WERI-Rb-1 (cell line): ENCODE results near the gene TMEM208.
A peak's percentile ranks its signal among the peaks of the same experiment; 100 is the strongest.

Experiments
- DNase-seq: peaks from one replicate; pipeline ENCODE4 v3.0.0-alpha.2; 2020
- H3K27ac ChIP-seq: fragments of 250-450 bp; sonication (Bioruptor Pico); 2 replicates; pipeline ENCODE4 v1.5.1; 2020; ENCODE audit warnings: mild to moderate bottlenecking, moderate library complexity
- H3K27me3 ChIP-seq: fragments of 250-450 bp; sonication (Bioruptor Pico); 2 replicates; pipeline ENCODE4 v1.5.1; 2021; ENCODE audit warnings: mild to moderate bottlenecking, low read depth, moderate library complexity; ENCODE audit not compliant: insufficient read depth, severe bottlenecking
- H3K36me3 ChIP-seq: fragments of 250-450 bp; sonication (Bioruptor Pico); 2 replicates; pipeline ENCODE4 v1.5.1; 2020; ENCODE audit warnings: mild to moderate bottlenecking, moderate library complexity
- H3K4me3 ChIP-seq: 2 replicates; pipeline ENCODE4 v1.5.1; 2011; ENCODE audit warnings: low read depth, mild to moderate bottlenecking, control low read depth, low read length
- H3K9me3 ChIP-seq: fragments of 250-450 bp; sonication (Bioruptor Pico); 2 replicates; pipeline ENCODE4 v1.5.1; 2021; ENCODE audit warnings: mild to moderate bottlenecking, moderate library complexity; ENCODE audit not compliant: severe bottlenecking
- CTCF ChIP-seq: IDR thresholded peaks from 2 replicates; pipeline ENCODE4 v1.5.1; 2011; ENCODE audit warnings: low read depth, mild to moderate bottlenecking, control low read depth, inconsistent platforms, low read length

TMEM208 gene

GRCh38 chr16:67213197-67214019, 13.5 kb upstream of the TMEM208 start:
- no peak for DNase-seq
- Histone ChIP-seq H3K27ac (no peak overlapping the region), H3K4me3 (no peak overlapping the region), H3K9me3 (no peaks in the 10 kb centered on the region), H3K36me3 (no peaks in the 10 kb centered on the region), H3K27me3 (no peaks in the 10 kb centered on the region)
- TF ChIP-seq CTCF, result no peak

GRCh38 chr16:67215706-67216105, 11.2 kb upstream of the TMEM208 start:
- Histone ChIP-seq H3K4me3 (no peak overlapping the region), H3K27ac (no peak overlapping the region), H3K9me3 (no peaks in the 10 kb centered on the region), H3K36me3 (no peaks in the 10 kb centered on the region), H3K27me3 (no peaks in the 10 kb centered on the region)
- no peak for TF ChIP-seq CTCF
- DNase-seq, result no peak

- Histone ChIP-seq H3K36me3 (no peaks in the 10 kb centered on the region), H3K9me3 (no peaks in the 10 kb centered on the region), H3K4me3 (no peak overlapping the region), H3K27ac (no peak overlapping the region), H3K27me3 (no peaks in the 10 kb centered on the region)
- no peak for DNase-seq
- TF ChIP-seq CTCF, result no peak
Observed at GRCh38 chr16:67216612-67217490, 10.1 kb upstream of the TMEM208 start.

- Histone ChIP-seq H3K36me3 (peaks cover 6% of the 10 kb centered on the region), H3K4me3 (no peak overlapping the region), H3K9me3 (no peaks in the 10 kb centered on the region), H3K27ac (no peak overlapping the region), H3K27me3 (no peaks in the 10 kb centered on the region)
- no peak for TF ChIP-seq CTCF
- no peak for DNase-seq
Observed at GRCh38 chr16:67223992-67224391, 2.9 kb upstream of the TMEM208 start.

- no peak for DNase-seq
- H3K9me3 ChIP-seq, result no peaks in the 10 kb centered on the region
- H3K27ac ChIP-seq, result peak overlapping the region; percentile 40
- peak overlapping the region; percentile 91 for H3K4me3 ChIP-seq
- no peak for TF ChIP-seq CTCF
- no peaks in the 10 kb centered on the region for H3K27me3 ChIP-seq
- H3K36me3 ChIP-seq, result peaks cover 29% of the 10 kb centered on the region
Observed at GRCh38 chr16:67226295-67226803, 581 bp upstream of the TMEM208 start.
